ENCODE data around the gene KHK.

The KHK gene

DNA sequence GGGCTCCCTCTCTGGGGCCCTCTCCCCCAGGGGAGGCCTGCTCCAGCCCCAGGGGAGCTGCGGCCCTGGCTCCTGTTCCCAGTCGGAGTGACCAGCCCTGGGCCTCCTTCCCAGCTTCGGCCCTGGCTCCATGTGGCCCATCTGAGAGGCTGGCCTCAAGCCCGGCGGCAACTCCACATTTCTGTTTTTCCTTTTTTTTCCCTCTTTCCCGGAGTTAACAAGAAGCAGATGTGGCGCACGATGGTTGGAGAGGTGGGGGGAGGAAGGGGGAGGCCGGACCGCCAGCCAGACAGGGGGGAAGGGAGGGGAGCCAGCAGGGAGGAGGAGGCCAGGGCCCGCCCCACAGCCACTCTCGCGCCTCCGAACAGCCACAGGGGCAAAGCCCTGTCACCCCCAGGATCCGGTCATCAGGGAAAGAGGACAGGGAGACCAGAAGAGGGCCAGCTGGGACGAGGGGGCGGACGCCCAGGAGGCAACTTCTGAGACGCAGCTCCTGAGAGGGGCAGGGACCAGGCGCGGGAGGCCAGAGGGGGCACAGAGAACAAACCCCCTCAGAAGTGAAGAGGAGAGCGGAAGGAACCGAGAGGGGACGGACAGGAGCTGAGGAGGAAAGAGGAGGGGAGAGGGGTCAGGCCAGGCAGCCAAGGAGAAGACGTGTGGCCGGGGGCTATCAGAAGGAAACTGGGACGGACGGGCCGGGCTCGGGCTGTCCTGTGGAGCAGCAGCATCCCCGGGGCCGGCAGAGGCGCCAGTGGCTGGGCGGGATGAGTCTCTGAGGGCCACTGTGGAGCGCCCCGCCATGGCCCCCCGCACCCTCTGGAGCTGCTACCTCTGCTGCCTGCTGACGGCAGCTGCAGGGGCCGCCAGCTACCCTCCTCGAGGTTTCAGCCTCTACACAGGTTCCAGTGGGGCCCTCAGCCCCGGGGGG, 8.0 kb upstream of the KHK start, which contains the start of gene EMILIN1:
EMILIN1 (plus strand) TSS at position 349 of the 928 bp plus-strand sequence; CDS start at position 800, 451 bp downstream.
- TF ChIP-seq, protein P1, sequence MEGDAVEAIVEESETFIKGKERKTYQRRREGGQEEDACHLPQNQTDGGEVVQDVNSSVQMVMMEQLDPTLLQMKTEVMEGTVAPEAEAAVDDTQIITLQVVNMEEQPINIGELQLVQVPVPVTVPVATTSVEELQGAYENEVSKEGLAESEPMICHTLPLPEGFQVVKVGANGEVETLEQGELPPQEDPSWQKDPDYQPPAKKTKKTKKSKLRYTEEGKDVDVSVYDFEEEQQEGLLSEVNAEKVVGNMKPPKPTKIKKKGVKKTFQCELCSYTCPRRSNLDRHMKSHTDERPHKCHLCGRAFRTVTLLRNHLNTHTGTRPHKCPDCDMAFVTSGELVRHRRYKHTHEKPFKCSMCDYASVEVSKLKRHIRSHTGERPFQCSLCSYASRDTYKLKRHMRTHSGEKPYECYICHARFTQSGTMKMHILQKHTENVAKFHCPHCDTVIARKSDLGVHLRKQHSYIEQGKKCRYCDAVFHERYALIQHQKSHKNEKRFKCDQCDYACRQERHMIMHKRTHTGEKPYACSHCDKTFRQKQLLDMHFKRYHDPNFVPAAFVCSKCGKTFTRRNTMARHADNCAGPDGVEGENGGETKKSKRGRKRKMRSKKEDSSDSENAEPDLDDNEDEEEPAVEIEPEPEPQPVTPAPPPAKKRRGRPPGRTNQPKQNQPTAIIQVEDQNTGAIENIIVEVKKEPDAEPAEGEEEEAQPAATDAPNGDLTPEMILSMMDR (conservative IDR thresholded peaks at IDR 0.05), result no peak
- TF ChIP-seq ZFX (IDR thresholded peaks at IDR 0.05), result no peak
- no peak within 1 kb of the TSS for H3K27ac ChIP-seq

DNA sequence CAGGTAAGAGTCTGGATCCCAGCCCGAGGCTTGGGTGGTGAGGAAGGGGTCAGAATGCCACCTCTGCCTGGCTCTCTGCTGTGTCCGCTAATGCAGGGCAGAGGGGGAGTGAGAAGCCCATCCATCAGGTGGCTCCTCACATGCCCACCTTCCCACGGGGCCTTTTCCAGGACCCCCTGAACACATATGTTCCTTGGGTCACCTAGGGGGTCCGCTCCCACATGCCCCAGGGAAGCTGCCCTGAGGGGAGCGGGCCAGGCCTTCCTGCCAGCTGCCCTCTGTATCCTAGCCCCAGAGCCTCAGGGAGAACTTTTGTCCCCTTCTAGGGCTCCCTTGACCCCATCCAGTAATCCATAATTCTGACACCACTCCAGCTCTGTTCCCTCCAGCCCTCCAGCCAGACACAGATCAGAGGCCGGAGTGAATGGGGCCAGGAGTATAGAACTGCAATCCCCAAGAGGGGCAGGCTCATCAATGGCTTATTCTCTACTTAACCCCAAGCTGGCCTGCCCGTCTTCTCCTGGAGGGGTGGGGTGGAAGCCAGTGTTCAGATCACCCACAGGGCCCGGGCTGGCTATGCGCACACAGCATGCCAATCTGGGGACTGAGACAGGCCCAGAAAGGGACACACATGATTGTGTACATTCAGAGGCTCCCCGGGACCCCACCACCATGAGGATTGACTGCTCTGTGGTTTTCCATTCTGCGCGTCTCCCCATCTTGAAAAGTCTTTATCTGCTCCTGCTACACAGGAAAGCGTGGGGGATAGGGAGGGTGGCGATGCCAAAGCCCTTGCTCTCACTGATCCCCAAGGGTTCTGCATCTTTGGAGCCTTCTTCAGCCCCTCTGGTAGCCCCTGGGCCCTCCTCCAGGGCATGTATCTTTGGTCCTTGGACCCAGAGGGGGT, 7.1 kb upstream of the KHK start:
- no peak overlapping the region for H3K27ac ChIP-seq
- TF ChIP-seq, protein P1 (conservative IDR thresholded peaks at IDR 0.05), result no peak
- TF ChIP-seq ZFX (IDR thresholded peaks at IDR 0.05), result no peak

DNA sequence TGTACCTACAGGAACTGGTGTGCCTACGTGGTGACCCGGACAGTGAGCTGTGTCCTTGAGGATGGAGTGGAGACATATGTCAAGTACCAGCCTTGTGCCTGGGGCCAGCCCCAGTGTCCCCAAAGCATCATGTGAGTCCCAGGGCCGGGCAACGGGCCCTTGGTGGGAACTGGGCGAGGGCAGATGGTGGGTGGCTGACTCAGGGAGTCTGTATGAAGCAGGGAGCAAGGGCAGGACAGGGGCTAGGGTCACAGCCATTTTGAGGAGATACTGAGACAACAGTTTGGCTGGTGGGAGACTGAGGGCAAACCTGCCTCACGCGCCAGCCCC, 6.5 kb upstream of the KHK start:
- H3K27ac ChIP-seq, result no peak overlapping the region
- no peak for TF ChIP-seq ZFX (IDR thresholded peaks at IDR 0.05)
- TF ChIP-seq, protein P1 (conservative IDR thresholded peaks at IDR 0.05), result no peak

DNA sequence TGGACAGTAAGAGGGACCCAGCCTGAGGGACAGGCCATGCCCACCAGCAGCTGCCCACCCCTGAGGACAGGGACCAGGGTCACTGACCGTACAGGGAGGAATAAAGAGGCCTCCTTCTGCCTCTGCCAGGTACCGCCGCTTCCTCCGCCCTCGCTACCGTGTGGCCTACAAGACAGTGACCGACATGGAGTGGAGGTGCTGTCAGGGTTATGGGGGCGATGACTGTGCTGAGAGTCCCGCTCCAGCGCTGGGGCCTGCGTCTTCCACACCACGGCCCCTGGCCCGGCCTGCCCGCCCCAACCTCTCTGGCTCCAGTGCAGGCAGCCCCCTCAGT, 6.0 kb upstream of the KHK start:
- H3K27ac ChIP-seq, result no peak overlapping the region; the same call in 1 of the 2 replicates
- TF ChIP-seq, protein P1 (conservative IDR thresholded peaks at IDR 0.05), result no peak
- TF ChIP-seq ZFX (IDR thresholded peaks at IDR 0.05), result no peak

DNA sequence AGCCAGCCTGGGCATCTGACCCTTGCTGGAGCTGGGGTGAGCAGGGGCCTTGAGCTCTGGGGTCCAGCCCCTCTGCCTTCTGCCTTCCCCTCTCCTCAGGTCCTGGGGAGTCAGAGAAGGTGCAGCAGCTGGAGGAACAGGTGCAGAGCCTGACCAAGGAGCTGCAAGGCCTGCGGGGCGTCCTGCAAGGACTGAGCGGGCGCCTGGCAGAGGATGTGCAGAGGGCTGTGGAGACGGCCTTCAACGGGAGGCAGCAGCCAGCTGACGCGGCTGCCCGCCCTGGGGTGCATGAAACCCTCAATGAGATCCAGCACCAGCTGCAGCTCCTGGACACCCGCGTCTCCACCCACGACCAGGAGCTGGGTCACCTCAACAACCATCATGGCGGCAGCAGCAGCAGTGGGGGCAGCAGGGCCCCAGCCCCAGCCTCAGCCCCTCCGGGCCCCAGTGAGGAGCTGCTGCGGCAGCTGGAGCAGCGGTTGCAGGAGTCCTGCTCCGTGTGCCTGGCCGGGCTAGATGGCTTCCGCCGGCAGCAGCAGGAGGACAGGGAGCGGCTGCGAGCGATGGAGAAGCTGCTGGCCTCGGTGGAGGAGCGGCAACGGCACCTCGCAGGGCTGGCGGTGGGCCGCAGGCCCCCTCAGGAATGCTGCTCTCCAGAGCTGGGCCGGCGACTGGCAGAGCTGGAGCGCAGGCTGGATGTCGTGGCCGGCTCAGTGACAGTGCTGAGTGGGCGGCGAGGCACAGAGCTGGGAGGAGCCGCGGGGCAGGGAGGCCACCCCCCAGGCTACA, 4.4 kb upstream of the KHK start:
- TF ChIP-seq, protein P1 (conservative IDR thresholded peaks at IDR 0.05), result no peak
- TF ChIP-seq ZFX (IDR thresholded peaks at IDR 0.05), result no peak

DNA sequence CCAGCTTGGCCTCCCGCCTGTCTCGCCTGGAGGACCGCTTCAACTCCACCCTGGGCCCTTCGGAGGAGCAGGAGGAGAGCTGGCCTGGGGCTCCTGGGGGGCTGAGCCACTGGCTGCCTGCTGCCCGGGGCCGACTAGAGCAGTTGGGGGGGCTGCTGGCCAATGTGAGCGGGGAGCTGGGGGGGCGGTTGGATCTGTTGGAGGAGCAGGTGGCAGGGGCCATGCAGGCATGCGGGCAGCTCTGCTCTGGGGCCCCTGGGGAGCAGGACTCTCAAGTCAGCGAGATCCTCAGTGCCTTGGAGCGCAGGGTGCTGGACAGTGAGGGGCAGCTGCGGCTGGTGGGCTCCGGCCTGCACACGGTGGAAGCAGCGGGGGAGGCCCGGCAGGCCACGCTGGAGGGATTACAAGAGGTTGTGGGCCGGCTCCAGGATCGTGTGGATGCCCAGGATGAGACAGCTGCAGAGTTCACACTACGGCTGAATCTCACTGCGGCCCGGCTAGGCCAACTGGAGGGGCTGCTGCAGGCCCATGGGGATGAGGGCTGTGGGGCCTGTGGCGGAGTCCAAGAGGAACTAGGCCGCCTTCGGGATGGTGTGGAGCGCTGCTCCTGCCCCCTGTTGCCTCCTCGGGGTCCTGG, 3.7 kb upstream of the KHK start:
- TF ChIP-seq, protein P1 (conservative IDR thresholded peaks at IDR 0.05), result no peak
- TF ChIP-seq ZFX (IDR thresholded peaks at IDR 0.05), result no peak
- no peak overlapping the region for H3K27ac ChIP-seq

More for the DNA sequence above, 4.4 kb upstream of the KHK start:
- no peak overlapping the region; the same call in 1 of the 2 replicates for H3K27ac ChIP-seq

All from C4-2B (cell line).